GM23338 (cell line): Measurements from ENCODE around the gene C12orf42. TPM values are rescaled to one million over a fixed set of nuclear protein-coding genes. Genes with fewer than 3 reads are reported as not detected.
A peak's percentile ranks its signal among the peaks of the same experiment; 100 is the strongest.
"Not testable (repeated sequence)": the region's sequence is repeated elsewhere in the genome, so short reads cannot be mapped to it uniquely, and the experiment has no call there.

ENCODE experiments used
- ATAC-seq: fragments of 200-7000 bp; cut with Tn5 transposase; 3 replicates; pipeline ENCODE4 v1.9.1; 2020
- DNase-seq: peaks from one replicate; pipeline ENCODE4 v3.0.0-alpha.2; 2015; ENCODE audit warnings: low spot score
- H2AFZ ChIP-seq: fragments of 200-600 bp; sonication (generic); 2 replicates; pipeline ENCODE4 v1.8.0; 2016; ENCODE audit warnings: antibody characterized with exemption, mild to moderate bottlenecking, moderate library complexity
- H3F3A ChIP-seq: fragments of 200-600 bp; sonication (generic); replicated peaks from 2 replicates; pipeline ENCODE4 v1.8.0; 2017; ENCODE audit warnings: antibody characterized with exemption, mixed run types, low read depth
- H3K27ac ChIP-seq: fragments of 200-600 bp; sonication (generic); 2 replicates; pipeline ENCODE4 v1.6.1; 2016; ENCODE audit warnings: low read depth
- H3K27me3 ChIP-seq: fragments of 200-600 bp; sonication (generic); 2 replicates; pipeline ENCODE4 v1.8.0; 2016; ENCODE audit warnings: mild to moderate bottlenecking, mixed run types, moderate library complexity; ENCODE audit not compliant: insufficient read depth
- H3K36me3 ChIP-seq: fragments of 200-600 bp; sonication (generic); 2 replicates; pipeline ENCODE4 v1.8.0; 2016; ENCODE audit warnings: mild to moderate bottlenecking; ENCODE audit not compliant: insufficient read depth
- H3K4me1 ChIP-seq: fragments of 200-600 bp; sonication (generic); 2 replicates; pipeline ENCODE4 v1.8.0; 2016; ENCODE audit warnings: mild to moderate bottlenecking, moderate library complexity; ENCODE audit not compliant: insufficient read depth
- H3K4me2 ChIP-seq: fragments of 200-600 bp; sonication (generic); 2 replicates; pipeline ENCODE4 v1.7.1; 2017; ENCODE audit warnings: mixed run types
- H3K4me3 ChIP-seq: fragments of 200-600 bp; sonication (generic); 2 replicates; pipeline ENCODE4 v1.6.1; 2016; ENCODE audit warnings: mixed run types
- H3K79me2 ChIP-seq: fragments of 200-600 bp; sonication (generic); replicated peaks from 2 replicates; pipeline ENCODE4 v1.8.0; 2017; ENCODE audit warnings: mild to moderate bottlenecking; ENCODE audit not compliant: insufficient read depth
- H3K9me2 ChIP-seq: fragments of 200-600 bp; sonication (generic); 2 replicates; pipeline ENCODE4 v1.8.0; 2017; ENCODE audit not compliant: insufficient read depth
- H4K20me1 ChIP-seq: fragments of 200-600 bp; sonication (generic); replicated peaks from 2 replicates; pipeline ENCODE4 v1.8.0; 2017; ENCODE audit warnings: mild to moderate bottlenecking; ENCODE audit not compliant: insufficient read depth
- H3K27ac Mint-ChIP-seq: 2 replicates; pipeline ENCODE4 v1.8.0; 2020; ENCODE audit warnings: inconsistent platforms, mild to moderate bottlenecking, moderate library complexity, mixed read lengths
- H3K27me3 Mint-ChIP-seq: 3 replicates; pipeline ENCODE4 v1.8.0; 2022; ENCODE audit warnings: low read depth, mild to moderate bottlenecking, moderate library complexity, mixed read lengths, inconsistent platforms; ENCODE audit not compliant: insufficient read depth, poor library complexity
- H3K36me3 Mint-ChIP-seq: 3 replicates; pipeline ENCODE4 v1.8.0; 2021; ENCODE audit warnings: low read depth, mild to moderate bottlenecking, inconsistent platforms, moderate library complexity, mixed read lengths
- H3K4me1 Mint-ChIP-seq: 3 replicates; pipeline ENCODE4 v1.8.0; 2020; ENCODE audit warnings: mild to moderate bottlenecking, inconsistent platforms, mixed read lengths
- H3K4me3 Mint-ChIP-seq: 3 replicates; pipeline ENCODE4 v1.8.0; 2021; ENCODE audit warnings: moderate library complexity, mild to moderate bottlenecking, inconsistent platforms, mixed read lengths
- H3K9me3 Mint-ChIP-seq: 3 replicates; pipeline ENCODE4 v1.8.0; 2020; ENCODE audit warnings: moderate library complexity, mild to moderate bottlenecking, inconsistent platforms, mixed read lengths
- CREB1 ChIP-seq: fragments of 250-450 bp; sonication (Bioruptor Pico); IDR thresholded peaks from 2 replicates; pipeline ENCODE4 v1.5.0; 2020; ENCODE audit warnings: low read depth, mild to moderate bottlenecking, moderate library complexity
- CTCF ChIP-seq, 2 experiments: fragments of 200-600 bp in 1 of 2; sonication (generic) in 1 of 2; conservative IDR thresholded peaks; 2 replicates each; pipeline versions ENCODE4 v1.5.1 to v1.6.1; 2016 to 2017; ENCODE audit warnings: antibody characterized with exemption in 2 of 2, low read depth in 2 of 2, mild to moderate bottlenecking in 2 of 2, moderate library complexity in 1 of 2
- polyA plus RNA-seq: library from polyadenylated mRNA; unstranded; fragments of >200 nt; fragmentation: Nextera tagmentation; extraction: Ambion mirVana; gene quantifications from 2 replicates; pipeline ENCODE4 v1.2.1, GENCODE V29; 2016
- total RNA-seq: library from RNA; depleted of rRNA; stranded (reverse); fragments of >200 nt; shearing (Covaris generic); gene quantifications from 2 replicates; pipeline ENCODE4 v1.2.3, GENCODE V29; 2014
- TF ChIP-seq, protein P1 (sequence below): fragments of 250-450 bp; sonication (Bioruptor Pico); IDR thresholded peaks from 2 replicates; pipeline ENCODE4 v1.5.0; 2020; ENCODE audit warnings: mild to moderate bottlenecking, moderate library complexity

Gene C12orf42
- total and polyA plus RNA-seq, 2 experiments from 2014 or later = 0.45 TPM; not detected in 1

- not testable (repeated sequence) for H3K4me3 Mint-ChIP-seq, H3K36me3 Mint-ChIP-seq, H3K4me3 ChIP-seq, H3K27me3 Mint-ChIP-seq, H2AFZ ChIP-seq, H3K27ac ChIP-seq, H3F3A ChIP-seq, H3K4me2 ChIP-seq, H3K36me3 ChIP-seq, DNase-seq, H3K9me2 ChIP-seq, H3K27me3 ChIP-seq, H4K20me1 ChIP-seq, ATAC-seq, H3K27ac Mint-ChIP-seq, H3K79me2 ChIP-seq
- Mint-ChIP-seq H3K9me3 (peaks cover 15% of the 10 kb centered on the region; the same call in 2 of the 3 replicates), H3K4me1 (peaks cover 16% of the 10 kb centered on the region)
- H3K4me1 ChIP-seq = peaks cover 18% of the 10 kb centered on the region
Observed at GRCh38 chr12:103425674-103426073, 70.1 kb downstream of the C12orf42 start.

DNA sequence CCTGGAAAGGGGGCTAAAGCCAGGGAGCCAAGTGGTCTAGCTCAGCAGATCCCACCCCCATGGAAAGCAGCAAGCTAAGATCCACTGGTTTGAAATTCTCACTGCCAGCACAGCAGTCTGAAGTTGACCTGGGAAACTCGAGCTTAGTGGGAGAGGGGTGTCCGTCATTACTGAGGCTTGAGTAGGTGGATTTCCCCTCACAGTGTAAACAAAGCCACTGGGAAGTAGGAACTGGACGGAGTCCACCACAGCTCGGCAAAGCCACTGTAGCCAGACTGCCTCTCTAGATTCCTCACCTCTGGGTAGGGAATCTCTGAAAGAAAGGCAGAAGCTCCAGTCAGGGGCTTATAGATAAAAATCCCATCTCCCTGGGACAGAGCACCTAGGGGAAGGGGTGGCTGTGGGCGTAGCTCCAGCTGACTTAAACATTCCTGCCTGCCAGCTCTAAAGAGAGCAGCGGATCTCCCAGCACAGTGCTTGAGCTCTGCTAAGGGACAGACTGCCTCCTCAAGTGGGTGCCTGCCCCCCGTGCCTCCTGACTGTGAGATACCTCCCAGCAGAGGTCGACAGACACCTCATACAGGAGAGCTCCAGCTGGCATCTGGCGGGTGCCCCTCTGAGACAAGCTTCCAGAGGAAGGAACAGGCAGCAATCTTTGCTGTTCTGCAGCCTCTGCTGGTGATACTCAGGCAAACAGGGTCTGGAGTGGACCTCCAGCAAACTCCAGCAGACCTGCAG lies 70.8 kb downstream of the C12orf42 start:
- H3K9me3 Mint-ChIP-seq = peaks cover 10% of the 10 kb centered on the region; the same call in 1 of the 3 replicates
- ATAC-seq, H3K4me3 Mint-ChIP-seq, H3K9me2 ChIP-seq, H3K4me2 ChIP-seq, DNase-seq, H3F3A ChIP-seq, H4K20me1 ChIP-seq, H3K4me3 ChIP-seq, H3K79me2 ChIP-seq, H3K27ac Mint-ChIP-seq, H3K27ac ChIP-seq, H3K27me3 Mint-ChIP-seq, H3K36me3 Mint-ChIP-seq, H2AFZ ChIP-seq, H3K36me3 ChIP-seq, H3K27me3 ChIP-seq: not testable (repeated sequence)
- H3K4me1 ChIP-seq = peaks cover 18% of the 10 kb centered on the region
- TF ChIP-seq CTCF (conservative IDR thresholded peaks at IDR 0.05; ENCODE audit: low read depth in 2 of 2) = peak in 1 of 2 experiments; percentile 44; a peak in 2 of 4 replicates
- H3K4me1 Mint-ChIP-seq = peaks cover 16% of the 10 kb centered on the region

- H3K4me3 Mint-ChIP-seq = no peak overlapping the region
- no peak for DNase-seq
- H3K27me3 Mint-ChIP-seq = peaks cover 8% of the 10 kb centered on the region
- Histone ChIP-seq H4K20me1 (no peaks in the 10 kb centered on the region), H3F3A (no peaks in the 10 kb centered on the region), H3K9me2 (0 out of 2 replicates have a peak, but pooled peaks cover 4% of the 10 kb centered on the region), H3K27ac (no peak overlapping the region), H3K79me2 (no peaks in the 10 kb centered on the region), H3K4me2 (peak overlapping the region; percentile 46; the same call in 1 of the 2 replicates), H2AFZ (no peak overlapping the region), H3K4me1 (peaks cover 18% of the 10 kb centered on the region), H3K36me3 (no peaks in the 10 kb centered on the region), H3K27me3 (no peaks in the 10 kb centered on the region), H3K4me3 (no peak overlapping the region)
- no peak overlapping the region for H3K27ac Mint-ChIP-seq
- H3K4me1 Mint-ChIP-seq = peaks cover 16% of the 10 kb centered on the region
- TF ChIP-seq, protein P1, sequence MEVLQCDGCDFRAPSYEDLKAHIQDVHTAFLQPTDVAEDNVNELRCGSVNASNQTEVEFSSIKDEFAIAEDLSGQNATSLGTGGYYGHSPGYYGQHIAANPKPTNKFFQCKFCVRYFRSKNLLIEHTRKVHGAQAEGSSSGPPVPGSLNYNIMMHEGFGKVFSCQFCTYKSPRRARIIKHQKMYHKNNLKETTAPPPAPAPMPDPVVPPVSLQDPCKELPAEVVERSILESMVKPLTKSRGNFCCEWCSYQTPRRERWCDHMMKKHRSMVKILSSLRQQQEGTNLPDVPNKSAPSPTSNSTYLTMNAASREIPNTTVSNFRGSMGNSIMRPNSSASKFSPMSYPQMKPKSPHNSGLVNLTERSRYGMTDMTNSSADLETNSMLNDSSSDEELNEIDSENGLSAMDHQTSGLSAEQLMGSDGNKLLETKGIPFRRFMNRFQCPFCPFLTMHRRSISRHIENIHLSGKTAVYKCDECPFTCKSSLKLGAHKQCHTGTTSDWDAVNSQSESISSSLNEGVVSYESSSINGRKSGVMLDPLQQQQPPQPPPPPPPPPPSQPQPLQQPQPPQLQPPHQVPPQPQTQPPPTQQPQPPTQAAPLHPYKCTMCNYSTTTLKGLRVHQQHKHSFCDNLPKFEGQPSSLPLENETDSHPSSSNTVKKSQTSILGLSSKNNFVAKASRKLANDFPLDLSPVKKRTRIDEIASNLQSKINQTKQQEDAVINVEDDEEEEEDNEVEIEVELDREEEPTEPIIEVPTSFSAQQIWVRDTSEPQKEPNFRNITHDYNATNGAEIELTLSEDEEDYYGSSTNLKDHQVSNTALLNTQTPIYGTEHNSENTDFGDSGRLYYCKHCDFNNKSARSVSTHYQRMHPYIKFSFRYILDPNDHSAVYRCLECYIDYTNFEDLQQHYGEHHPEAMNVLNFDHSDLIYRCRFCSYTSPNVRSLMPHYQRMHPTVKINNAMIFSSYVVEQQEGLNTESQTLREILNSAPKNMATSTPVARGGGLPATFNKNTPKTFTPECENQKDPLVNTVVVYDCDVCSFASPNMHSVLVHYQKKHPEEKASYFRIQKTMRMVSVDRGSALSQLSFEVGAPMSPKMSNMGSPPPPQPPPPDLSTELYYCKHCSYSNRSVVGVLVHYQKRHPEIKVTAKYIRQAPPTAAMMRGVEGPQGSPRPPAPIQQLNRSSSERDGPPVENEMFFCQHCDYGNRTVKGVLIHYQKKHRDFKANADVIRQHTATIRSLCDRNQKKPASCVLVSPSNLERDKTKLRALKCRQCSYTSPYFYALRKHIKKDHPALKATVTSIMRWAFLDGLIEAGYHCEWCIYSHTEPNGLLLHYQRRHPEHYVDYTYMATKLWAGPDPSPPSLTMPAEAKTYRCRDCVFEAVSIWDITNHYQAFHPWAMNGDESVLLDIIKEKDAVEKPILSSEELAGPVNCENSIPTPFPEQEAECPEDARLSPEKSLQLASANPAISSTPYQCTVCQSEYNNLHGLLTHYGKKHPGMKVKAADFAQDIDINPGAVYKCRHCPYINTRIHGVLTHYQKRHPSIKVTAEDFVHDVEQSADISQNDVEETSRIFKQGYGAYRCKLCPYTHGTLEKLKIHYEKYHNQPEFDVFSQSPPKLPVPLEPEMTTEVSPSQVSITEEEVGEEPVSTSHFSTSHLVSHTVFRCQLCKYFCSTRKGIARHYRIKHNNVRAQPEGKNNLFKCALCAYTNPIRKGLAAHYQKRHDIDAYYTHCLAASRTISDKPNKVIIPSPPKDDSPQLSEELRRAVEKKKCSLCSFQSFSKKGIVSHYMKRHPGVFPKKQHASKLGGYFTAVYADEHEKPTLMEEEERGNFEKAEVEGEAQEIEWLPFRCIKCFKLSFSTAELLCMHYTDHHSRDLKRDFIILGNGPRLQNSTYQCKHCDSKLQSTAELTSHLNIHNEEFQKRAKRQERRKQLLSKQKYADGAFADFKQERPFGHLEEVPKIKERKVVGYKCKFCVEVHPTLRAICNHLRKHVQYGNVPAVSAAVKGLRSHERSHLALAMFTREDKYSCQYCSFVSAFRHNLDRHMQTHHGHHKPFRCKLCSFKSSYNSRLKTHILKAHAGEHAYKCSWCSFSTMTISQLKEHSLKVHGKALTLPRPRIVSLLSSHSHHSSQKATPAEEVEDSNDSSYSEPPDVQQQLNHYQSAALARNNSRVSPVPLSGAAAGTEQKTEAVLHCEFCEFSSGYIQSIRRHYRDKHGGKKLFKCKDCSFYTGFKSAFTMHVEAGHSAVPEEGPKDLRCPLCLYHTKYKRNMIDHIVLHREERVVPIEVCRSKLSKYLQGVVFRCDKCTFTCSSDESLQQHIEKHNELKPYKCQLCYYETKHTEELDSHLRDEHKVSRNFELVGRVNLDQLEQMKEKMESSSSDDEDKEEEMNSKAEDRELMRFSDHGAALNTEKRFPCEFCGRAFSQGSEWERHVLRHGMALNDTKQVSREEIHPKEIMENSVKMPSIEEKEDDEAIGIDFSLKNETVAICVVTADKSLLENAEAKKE (CRISPR knock-in tag) = no peak
- no peak for TF ChIP-seq CREB1
- 0 out of 3 replicates have a peak, but pooled peaks cover 7% of the 10 kb centered on the region for H3K9me3 Mint-ChIP-seq
- no peak for ATAC-seq
- H3K36me3 Mint-ChIP-seq = peaks cover 5% of the 10 kb centered on the region; the same call in 1 of the 3 replicates
Observed at GRCh38 chr12:103423516-103423910, 72.3 kb downstream of the C12orf42 start.
